Suprapubic skin (tissue), 4 donors: ENCODE data around the gene EPSTI1. TPM values are rescaled to one million over a fixed set of nuclear protein-coding genes. Genes with fewer than 3 reads are reported as not detected.

Experiments used
- DNase-seq, 2 donors: peaks; one replicate each; pipeline ENCODE4 v3.0.0-alpha.2; 2019; ENCODE audit warnings: low spot score in 2 of 2
- H3K27ac ChIP-seq: fragments of 200-600 bp; sonication (generic); one replicate; pipeline ENCODE4 v1.5.1; 2019
- H3K27me3 ChIP-seq: fragments of 200-600 bp; sonication (generic); one replicate; pipeline ENCODE4 v1.5.1; 2019
- H3K36me3 ChIP-seq: fragments of 200-600 bp; sonication (generic); one replicate; pipeline ENCODE4 v1.5.1; 2019
- H3K4me1 ChIP-seq: fragments of 200-600 bp; sonication (generic); one replicate; pipeline ENCODE4 v1.5.1; 2019
- H3K4me3 ChIP-seq: fragments of 200-600 bp; sonication (generic); one replicate; pipeline ENCODE4 v1.5.1; 2019; ENCODE audit warnings: mild to moderate bottlenecking
- H3K9me3 ChIP-seq: fragments of 200-600 bp; sonication (generic); one replicate; pipeline ENCODE4 v1.5.1; 2019
- CTCF ChIP-seq, 2 donors: fragments of 200-600 bp in 1 of 2; fragments of 450-650 bp in 1 of 2; sonication (generic) in 1 of 2; IDR thresholded peaks; one replicate each; pipeline ENCODE4 v1.5.1; 2016 to 2019; ENCODE audit warnings: antibody characterized with exemption in 2 of 2, mild to moderate bottlenecking in 1 of 2, moderate library complexity in 1 of 2
- EP300 ChIP-seq: sonication (generic); formaldehyde crosslinking; IDR thresholded peaks from one replicate; pipeline ENCODE4 v1.6.1; 2017; ENCODE audit warnings: antibody characterized with exemption
- POLR2A ChIP-seq, 2 donors: fragments of 450-650 bp; IDR thresholded peaks; one replicate each; pipeline ENCODE4 v1.6.1; 2017; ENCODE audit warnings: antibody characterized with exemption in 2 of 2, mild to moderate bottlenecking in 2 of 2, moderate library complexity in 2 of 2
- POLR2AphosphoS5 ChIP-seq, 3 donors: sonication (generic); formaldehyde crosslinking; IDR thresholded peaks; one replicate each; pipeline ENCODE4 v1.6.1; 2017; ENCODE audit warnings: antibody characterized with exemption in 3 of 3
- WGBS: methylation state at CpG from one replicate; pipeline ENCODE4 v1.1.5; 2018; 5-methylcytosine and 5-hydroxymethylcytosine counted together
- total RNA-seq, 4 donors: library from RNA; depleted of rRNA; stranded (reverse); fragments of >200 nt; gene quantifications; one replicate each; pipeline ENCODE4 v1.1.0, GENCODE V29; 2016

Gene EPSTI1
- total RNA-seq, 4 donors from 2014 or later: 0.53 to 2.7 (median 1.1) TPM

DNA sequence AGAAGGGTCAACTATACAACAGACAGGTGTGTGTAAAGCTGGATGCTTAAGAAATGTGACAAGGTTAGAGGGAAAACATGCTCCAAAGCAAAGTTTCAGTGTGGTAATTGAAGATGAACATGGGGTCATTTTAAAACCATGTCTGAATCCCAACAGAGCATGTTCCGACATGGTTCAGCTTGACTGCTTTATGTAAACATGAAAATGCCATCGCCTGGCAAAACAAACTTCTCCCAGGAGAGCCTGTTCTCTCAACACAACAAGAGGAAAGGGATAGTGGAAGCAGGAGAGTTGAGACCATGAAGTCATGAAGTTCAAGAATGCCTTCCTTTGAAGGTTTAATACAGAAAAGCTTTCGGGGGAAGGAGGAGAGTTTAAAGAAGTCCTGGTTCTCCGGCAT, 85.8 kb downstream of the EPSTI1 start:
- 91% methylated on average over 4 of the region's 4 CpGs for WGBS
- H3K27ac ChIP-seq: no peak overlapping the region
- H3K4me3 ChIP-seq: no peak overlapping the region
- TF ChIP-seq EP300: no peak
- no peak for TF ChIP-seq POLR2A (IDR thresholded peaks at IDR 0.05)
- TF ChIP-seq CTCF (IDR thresholded peaks at IDR 0.05): no peak
- no peak for TF ChIP-seq POLR2AphosphoS5 (IDR thresholded peaks at IDR 0.05)
- no peaks in the 10 kb centered on the region for H3K36me3 ChIP-seq
- no peaks in the 10 kb centered on the region for H3K27me3 ChIP-seq
- no peaks in the 10 kb centered on the region for H3K4me1 ChIP-seq
- no peak for DNase-seq
- H3K9me3 ChIP-seq: no peaks in the 10 kb centered on the region

GRCh38 chr13:42905579-42905978, 86.5 kb downstream of the EPSTI1 start:
- TF ChIP-seq EP300 (no peak), POLR2A (IDR thresholded peaks at IDR 0.05) (no peak), CTCF (IDR thresholded peaks at IDR 0.05) (no peak), POLR2AphosphoS5 (IDR thresholded peaks at IDR 0.05) (no peak)
- WGBS: 77% methylated on average over 2 of the region's 2 CpGs
- no peaks in the 10 kb centered on the region for H3K36me3 ChIP-seq
- H3K9me3 ChIP-seq: no peaks in the 10 kb centered on the region
- no peak overlapping the region for H3K27ac ChIP-seq
- H3K4me3 ChIP-seq: no peak overlapping the region
- no peaks in the 10 kb centered on the region for H3K27me3 ChIP-seq
- no peak for DNase-seq
- H3K4me1 ChIP-seq: no peaks in the 10 kb centered on the region

GRCh38 chr13:42899266-42899665, 92.8 kb downstream of the EPSTI1 start:
- TF ChIP-seq CTCF (IDR thresholded peaks at IDR 0.05): no peak
- Histone ChIP-seq H3K4me1 (peaks cover 5% of the 10 kb centered on the region), H3K36me3 (no peaks in the 10 kb centered on the region), H3K27me3 (no peaks in the 10 kb centered on the region), H3K4me3 (no peak overlapping the region), H3K27ac (no peak overlapping the region), H3K9me3 (no peaks in the 10 kb centered on the region)
- WGBS: 65% methylated on average over 3 of the region's 3 CpGs
- no peak for DNase-seq

GRCh38 chr13:42895776-42896175, 96.3 kb downstream of the EPSTI1 start:
- H3K27me3 ChIP-seq: no peaks in the 10 kb centered on the region
- no peak overlapping the region for H3K27ac ChIP-seq
- no peaks in the 10 kb centered on the region for H3K36me3 ChIP-seq
- DNase-seq: no peak
- no peaks in the 10 kb centered on the region for H3K9me3 ChIP-seq
- no peak for TF ChIP-seq EP300
- TF ChIP-seq POLR2AphosphoS5 (IDR thresholded peaks at IDR 0.05): no peak
- no peak for TF ChIP-seq POLR2A (IDR thresholded peaks at IDR 0.05)
- no peak for TF ChIP-seq CTCF (IDR thresholded peaks at IDR 0.05)
- H3K4me3 ChIP-seq: no peak overlapping the region
- H3K4me1 ChIP-seq: peaks cover 11% of the 10 kb centered on the region
- 93% methylated on average over 3 of the region's 3 CpGs for WGBS

- DNase-seq: no peak
- no peak for TF ChIP-seq CTCF (IDR thresholded peaks at IDR 0.05)
- no peak for TF ChIP-seq POLR2AphosphoS5 (IDR thresholded peaks at IDR 0.05)
- Histone ChIP-seq H3K4me3 (no peak overlapping the region), H3K36me3 (no peaks in the 10 kb centered on the region), H3K4me1 (peaks cover 11% of the 10 kb centered on the region), H3K27ac (no peak overlapping the region), H3K27me3 (no peaks in the 10 kb centered on the region), H3K9me3 (no peaks in the 10 kb centered on the region)
- WGBS: 13% methylated on average over 4 of the region's 4 CpGs
Observed at GRCh38 chr13:42894765-42895243, 97.2 kb downstream of the EPSTI1 start.
